Islet precursor cell (in vitro differentiated cells): Measurements from ENCODE around the gene PFN4.
"Not testable (repeated sequence)": the region's sequence is repeated elsewhere in the genome, so short reads cannot be mapped to it uniquely, and the experiment has no call there.

ENCODE experiments used
- DNase-seq: peaks from one replicate; pipeline ENCODE4 v3.0.0-alpha.2; 2018

Gene PFN4, protein sequence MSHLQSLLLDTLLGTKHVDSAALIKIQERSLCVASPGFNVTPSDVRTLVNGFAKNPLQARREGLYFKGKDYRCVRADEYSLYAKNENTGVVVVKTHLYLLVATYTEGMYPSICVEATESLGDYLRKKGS

GRCh38 chr2:24123195-24123921 is at the start of gene PFN4, which contains the start of gene FAM228B:
TSS of gene PFN4 (minus strand) at chr2:24123334. CDS start at chr2:24122535, 799 bp downstream.
TSS of gene FAM228B (plus strand) at chr2:24123469. CDS start at chr2:24124362, 893 bp downstream.
- peak; percentile 93 for DNase-seq

DNA sequence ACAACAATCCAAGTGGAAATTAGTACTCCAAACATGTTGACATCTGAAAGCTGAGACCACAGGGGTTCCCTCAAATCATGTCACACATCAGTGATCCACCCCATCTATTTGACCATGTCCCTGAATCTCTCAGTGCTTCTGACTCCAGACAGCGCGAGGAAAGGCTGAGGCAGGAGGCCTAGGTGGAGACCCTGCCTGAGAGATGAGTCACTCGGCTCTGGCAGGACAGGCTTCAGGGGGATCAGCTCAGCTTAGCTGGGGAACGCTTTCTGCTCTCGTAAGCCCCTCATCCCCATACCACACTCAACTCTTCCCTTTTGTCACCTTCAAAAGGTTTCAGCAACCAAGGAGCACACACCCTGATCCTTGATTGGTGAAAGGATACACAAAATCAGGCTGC is 45.9 kb upstream of the PFN4 start:
- peak; percentile 81 for DNase-seq

GRCh38 chr2:24164416-24164973 is 41.4 kb upstream of the PFN4 start:
- DNase-seq: no peak

- no peak for DNase-seq
Measured at GRCh38 chr2:24163601-24164000, 40.5 kb upstream of the PFN4 start.

DNA sequence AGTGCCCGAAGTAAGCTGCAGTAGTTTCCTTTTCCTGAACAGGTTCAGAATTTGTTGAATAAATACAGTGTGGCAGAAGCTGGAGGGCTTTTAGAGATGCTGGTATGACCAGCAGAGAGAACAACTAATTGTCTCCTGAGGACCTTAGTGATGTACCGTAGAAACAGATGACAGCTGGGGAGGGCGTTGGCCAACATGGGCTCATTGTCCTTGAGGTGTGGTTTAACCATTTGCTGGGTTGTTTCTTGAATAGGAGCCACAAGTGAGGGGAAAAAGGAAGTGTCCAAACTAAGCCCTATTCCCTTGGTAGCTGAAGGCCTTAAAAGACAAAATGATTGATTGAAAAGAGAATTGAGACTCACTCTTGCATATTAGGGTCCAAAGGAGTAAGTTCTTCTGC is 40.1 kb upstream of the PFN4 start:
- no peak for DNase-seq

DNA sequence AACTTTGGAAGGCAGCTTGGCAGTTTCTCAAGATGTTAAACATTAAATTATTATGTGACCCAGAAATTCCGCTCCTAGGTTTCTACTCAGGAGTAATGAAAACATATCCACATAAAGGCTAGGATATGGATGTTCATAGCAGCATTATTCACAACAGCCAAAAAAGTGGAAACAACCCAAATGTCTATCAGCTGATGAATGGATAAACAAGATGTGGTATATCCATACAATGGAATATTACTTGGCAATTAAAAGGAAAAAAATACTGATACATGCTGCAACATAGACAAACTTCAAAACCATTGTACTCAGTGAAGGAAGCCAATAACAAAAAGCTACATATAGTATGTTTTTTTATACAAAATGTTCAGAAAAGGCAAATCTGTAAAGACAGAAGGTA is 39.4 kb upstream of the PFN4 start:
- no peak for DNase-seq

GRCh38 chr2:24160761-24161160 is 37.6 kb upstream of the PFN4 start:
- no peak for DNase-seq

DNA sequence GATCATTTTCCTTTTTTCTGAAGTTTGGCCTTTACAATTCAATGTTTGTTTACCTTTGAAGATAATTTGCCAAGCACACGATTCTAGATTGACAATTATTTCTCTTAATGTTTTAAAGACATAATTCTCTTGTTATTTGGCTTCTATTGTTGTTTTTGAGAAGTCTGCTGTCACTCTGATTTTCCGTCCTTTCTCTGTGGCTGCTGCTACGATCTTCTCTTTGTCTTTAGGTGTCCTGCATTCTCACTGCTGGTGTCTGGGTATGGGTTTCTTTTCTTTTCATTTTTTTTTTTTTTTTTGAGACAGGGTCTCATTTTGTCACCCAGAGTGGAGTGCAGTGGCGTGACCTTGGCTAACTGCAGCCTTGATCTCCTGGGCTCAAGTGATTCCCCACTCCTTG is 36.6 kb upstream of the PFN4 start:
- DNase-seq: no peak

DNA sequence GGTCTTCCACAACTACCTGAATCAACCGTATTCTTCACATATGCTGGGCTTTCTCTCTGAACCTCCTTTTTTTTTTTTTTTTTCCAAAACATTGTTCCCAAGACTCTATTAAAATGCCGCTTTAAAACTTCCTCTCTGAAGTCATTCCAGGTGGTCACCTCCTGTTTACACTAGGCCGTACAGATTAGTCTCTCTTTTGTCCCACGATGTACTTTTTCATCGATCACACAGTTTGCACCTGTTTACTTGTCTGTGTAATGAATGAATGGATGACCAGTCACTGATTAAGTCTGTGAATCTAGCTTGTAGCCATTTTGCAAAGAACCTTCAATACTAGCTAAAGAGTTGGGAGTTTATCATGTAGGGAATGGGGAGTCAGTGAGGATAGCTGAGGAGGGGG is 35.0 kb upstream of the PFN4 start:
- no peak for DNase-seq

DNA sequence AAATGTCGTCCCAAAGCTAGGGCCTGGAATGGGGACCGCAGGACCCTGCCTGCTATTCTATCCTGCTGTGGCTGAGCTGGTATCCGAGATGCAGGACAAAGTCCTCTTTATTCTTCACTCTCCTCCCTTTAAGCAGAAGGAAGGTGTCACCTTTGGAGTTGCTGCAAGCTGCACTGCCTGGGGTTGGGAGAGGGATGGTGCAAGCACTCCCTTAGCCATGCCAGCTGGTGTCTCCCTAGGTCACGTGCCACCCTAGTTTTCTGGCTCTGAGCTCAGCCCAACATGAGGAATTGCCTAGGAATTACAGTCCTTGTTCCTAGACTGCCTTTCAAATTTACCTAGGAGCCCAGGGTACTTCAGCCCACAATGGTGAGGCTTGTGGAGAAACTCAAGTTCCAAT is 30.3 kb upstream of the PFN4 start:
- no peak for DNase-seq

DNA sequence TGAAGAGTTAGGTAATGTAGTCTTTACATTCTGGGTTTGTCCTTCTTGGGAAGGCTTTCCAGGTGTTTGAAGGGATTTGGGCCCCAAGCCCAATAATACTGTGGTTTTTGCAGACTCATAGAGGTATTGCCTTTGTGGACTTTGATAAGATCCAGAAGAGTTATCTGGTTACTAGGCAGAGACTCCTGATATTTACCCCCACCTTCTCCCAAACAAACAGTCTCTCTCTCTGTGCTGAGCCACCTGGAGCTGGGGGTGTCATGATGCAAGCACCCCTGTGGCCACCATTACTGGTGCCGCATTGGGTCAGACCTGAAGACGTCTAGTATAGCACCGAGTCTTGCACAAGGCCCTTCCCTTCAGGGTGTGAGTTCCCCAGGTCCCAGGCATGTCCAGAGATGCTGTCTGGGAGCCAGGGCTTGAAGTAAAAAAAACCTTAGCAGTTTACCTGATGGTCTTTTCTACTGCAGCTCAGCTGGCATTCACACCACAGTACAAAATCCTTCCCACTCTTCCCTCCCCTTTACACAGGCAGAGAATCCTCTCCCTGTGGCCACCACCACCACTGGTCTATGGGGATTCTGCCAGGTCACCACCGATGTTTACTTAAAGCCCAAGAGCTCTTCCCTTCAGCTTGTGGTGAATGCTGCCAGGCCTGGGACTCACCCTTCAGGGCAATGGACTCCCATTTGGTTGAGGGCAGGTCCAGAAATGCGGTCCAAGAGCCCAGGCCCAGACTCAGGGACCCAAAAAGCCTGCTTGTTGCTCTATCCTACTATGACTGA is 29.5 kb upstream of the PFN4 start:
- no peak for DNase-seq

DNA sequence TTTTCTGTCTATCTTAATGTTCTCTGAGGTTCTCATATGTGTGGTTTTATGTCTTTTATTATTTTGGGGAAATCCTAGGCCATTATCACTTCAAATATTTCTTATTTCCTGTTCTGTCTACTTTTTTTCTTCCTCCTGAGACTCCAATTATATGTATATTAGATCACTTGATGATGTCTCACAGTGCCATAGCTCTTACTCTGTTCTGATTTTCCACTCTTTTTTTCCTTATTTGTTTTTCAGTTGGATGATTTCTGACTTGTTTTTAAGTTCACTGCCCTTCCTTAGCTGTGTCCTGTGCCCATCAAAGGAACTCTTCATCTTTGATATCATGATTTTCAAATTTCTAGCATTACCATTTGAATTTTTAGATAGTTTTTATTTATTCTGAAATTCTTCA is 24.2 kb upstream of the PFN4 start:
- no peak for DNase-seq

DNA sequence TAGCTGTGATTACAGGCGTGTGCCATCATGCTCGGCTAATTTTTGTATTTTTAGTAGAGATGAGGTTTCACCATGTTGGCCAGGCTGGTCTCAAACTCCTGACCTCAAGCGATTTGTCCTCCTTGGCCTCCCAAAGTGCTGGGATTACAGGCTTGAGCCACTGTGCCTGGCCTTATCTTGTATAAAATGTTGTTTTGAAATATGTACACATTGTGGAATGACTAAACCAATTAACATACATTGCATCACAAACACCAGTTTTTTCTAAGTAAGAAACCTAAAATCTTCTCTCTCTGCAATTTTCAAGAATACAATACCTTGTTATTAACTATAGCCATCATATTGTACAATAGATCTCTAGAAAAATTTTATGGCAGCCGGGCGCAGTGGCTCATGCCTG is 17.2 kb upstream of the PFN4 start:
- DNase-seq: not testable (repeated sequence)

- DNase-seq: no peak
Measured at GRCh38 chr2:24132543-24132942, 9.4 kb upstream of the PFN4 start.

GRCh38 chr2:24125956-24126355 is 2.8 kb upstream of the PFN4 start:
- DNase-seq: no peak

DNA sequence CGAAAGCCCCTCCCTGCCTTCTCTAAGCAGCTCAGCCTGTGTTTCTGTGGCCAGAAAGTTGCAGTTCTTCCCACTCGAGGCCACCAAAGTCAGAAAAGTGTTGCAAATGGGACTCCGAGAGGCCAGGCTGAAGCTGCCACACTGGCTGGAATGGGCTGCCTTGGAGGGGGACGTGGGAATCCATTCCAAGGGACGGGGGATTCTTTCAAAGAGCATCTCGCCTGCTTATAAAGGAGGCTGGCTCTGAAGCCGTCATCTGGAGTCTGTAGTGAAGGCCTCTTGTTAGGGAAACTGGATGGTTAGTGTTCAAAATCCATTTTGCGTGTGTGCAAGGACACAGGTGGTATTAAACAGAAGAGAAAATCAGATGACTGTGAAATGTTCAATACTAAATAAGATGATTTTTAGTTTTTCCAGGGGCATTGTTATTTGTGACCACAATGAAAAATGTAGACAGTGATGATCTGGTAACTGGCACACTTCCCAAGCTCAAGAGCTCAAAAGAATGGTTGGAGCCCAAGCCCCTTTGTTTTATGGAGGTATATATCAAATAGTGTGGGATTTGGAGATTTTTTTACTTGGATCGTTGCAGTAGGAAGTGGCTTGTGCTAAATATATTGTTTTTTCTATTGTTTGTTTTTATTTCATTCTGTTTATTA is 917 bp upstream of the PFN4 start:
- DNase-seq: peak; percentile 79

DNA sequence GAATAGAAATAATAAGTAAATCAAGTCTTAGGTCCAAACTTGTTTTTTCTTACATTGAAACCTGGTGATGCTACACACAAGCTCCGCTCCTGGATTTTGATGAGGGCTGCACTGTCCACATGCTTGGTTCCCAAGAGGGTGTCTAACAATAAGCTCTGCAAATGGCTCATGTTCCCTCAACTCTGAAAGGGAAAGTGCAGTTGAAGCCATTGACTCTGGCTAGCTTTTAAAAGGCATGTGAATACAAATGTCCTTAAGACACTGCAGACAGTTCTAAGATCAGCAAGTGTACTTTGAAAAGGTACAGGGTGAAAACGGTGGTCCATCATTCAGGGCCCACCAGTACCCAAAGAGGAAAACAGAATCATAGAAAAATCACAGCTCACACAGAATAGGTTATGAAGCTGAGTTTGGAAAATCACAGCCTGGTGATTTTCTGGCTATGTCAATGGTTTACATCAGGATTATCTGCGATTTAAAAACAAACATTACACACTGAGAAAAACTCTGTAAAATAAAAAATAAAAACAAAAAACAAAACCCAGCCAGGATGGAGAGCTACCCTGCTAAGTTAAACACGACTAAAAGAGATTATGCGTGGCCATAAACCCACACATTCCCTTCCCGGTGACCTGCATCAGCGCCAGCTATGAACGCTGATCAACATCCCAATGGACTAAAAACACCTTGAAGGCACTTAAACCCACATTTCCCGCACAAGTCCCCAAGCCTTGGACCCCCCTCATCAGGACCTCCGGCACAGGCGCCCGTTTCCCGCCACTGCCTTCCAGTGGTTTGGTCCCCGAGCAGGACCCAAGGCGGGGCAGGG is 554 bp downstream of the PFN4 start:
- DNase-seq: no peak

DNA sequence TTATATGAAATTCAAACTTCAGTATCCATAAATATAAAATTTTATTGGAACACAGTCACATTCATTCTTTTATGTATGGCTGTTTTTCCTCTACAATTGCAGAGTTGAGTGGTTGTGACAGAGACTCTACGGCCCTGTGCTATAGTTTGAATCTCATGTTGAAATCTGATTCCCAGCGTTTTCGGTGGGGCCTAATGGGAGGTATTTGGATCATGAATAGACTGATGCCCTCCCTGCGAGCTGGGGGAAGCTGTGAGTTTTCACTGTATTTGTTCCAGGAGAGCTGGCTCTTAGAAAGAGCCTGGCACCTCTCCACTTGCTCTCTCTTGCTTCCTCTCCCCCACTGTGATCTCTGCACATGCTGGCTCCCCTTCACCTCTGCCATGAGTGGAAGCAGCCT is 1.7 kb downstream of the PFN4 start:
- no peak for DNase-seq

- no peak for DNase-seq
Measured at GRCh38 chr2:24121066-24121465, 2.1 kb downstream of the PFN4 start.

DNA sequence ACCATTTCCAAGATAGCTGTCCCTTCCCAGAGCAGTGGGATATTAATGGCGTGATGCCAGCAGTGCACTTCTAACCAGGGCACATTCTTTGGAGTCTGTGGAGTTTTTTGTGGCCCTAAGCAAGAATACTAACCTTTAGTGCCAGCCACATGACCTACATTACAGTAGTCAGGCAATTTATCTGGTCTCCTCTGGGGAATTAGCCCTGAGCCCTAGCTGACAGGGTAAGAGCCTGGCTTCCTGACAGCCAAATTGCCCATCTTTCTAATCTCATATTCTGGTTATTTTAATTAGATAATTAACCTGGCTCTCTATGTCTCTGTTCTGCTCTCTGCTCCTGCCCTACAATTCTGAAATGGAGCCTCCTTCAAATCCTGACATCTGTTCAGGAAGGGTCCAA is 5.2 kb downstream of the PFN4 start:
- DNase-seq: no peak

- DNase-seq: no peak
Measured at GRCh38 chr2:24115057-24115456, 8.1 kb downstream of the PFN4 start.

DNA sequence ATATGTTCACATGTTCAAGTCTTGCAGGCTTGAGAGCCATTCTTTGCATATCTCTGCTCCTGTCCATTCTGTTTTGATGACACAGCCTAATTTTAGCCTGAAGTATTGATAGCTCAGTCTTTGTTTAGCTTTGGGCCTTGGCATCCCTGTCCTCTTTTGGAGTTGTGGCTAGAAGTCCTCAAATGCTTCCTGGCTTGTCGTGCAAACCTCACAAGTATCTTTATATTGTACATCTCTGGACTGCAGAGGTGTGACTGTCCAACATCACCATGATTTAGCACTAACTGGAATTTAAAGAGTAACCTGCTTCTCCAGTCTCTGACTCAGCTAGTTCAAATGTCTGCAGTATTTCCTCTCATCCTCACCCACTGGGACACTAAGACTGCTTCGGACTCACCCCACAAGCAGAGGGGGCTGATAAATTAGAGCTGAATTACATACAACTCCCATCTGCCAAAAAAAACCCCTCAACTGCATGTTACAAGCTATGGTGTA is 11.7 kb downstream of the PFN4 start:
- no peak for DNase-seq
